DMS153 treated with DMSO at 0.1 percent for 48 hours (cell line): ENCODE measurements around the gene IREB2.

Source experiments
- DNase-seq: peaks from one replicate; lab custom pipeline; 2025; ENCODE audit not compliant: unreplicated experiment; lab: John Stamatoyannopoulos, UW

Gene IREB2

GRCh38 chr15:78540141-78540870 lies 102.3 kb downstream of the IREB2 start, which contains the start of gene PSMA4:
TSS of gene PSMA4 (plus strand) at chr15:78540444. CDS start at chr15:78541928, 1,484 bp downstream.
- peak; percentile 33 for DNase-seq

GRCh38 chr15:78540871-78541743 lies 103.1 kb downstream of the IREB2 start:
- DNase-seq, result peak; percentile 5

GRCh38 chr15:78541744-78542034 lies 103.7 kb downstream of the IREB2 start:
- no peak for DNase-seq

- DNase-seq, result no peak
These were observed 104.6 kb downstream of the IREB2 start for GRCh38 chr15:78542647-78543046.

- DNase-seq, result no peak
These were observed 112.2 kb downstream of the IREB2 start for GRCh38 chr15:78550194-78550593.

GRCh38 chr15:78550815-78551214 lies 112.8 kb downstream of the IREB2 start:
- no peak for DNase-seq
